Measurements from ENCODE around the gene ATP8A2. TPM values are rescaled to one million over a fixed set of nuclear protein-coding genes. Genes with fewer than 3 reads are reported as not detected.
"Not testable (repeated sequence)": the region's sequence is repeated elsewhere in the genome, so short reads cannot be mapped to it uniquely, and the experiment has no call there.

Gene ATP8A2
- total and polyA plus RNA-seq, 4 donors: 0.13 to 0.29 (median 0.24) TPM; not detected in 1

DNA sequence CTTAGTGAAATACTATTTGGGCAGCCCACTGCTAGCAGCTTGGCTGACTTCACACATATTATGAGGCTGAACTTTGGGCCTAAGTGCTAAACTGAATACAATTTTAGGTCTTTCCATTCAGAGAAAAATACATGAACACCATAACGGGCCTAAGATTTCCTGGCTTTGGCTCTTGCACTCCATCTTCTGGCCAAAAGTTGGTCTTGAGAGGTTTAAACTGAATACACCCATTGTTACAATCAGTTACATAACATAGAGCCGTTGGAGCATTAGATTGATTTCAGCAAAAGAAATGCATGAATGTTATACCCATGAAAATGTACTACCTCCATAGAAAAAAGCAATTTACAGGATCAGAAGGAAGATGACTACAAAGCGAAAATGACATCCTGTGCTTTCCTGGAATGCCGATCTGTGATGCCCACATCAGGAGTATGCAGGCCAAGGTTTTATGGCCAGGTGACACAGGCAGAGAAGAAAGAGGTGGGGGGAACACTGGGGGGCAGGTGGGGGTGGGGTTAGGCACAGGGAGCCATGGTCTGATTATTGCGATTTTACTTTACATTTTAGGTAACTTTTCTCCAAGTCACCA is 691.2 kb downstream of the ATP8A2 start:
- DNase-seq (no peak), ATAC-seq (ENCODE audit: low FRiP score) (peak; percentile 66)
- H3K4me1 ChIP-seq (ENCODE audit: control insufficient read depth in 1 of 2, insufficient read depth in 2 of 2, low read length in 2 of 2): no peaks in the 10 kb centered on the region
- 59 to 60% methylated on average over 5 of the region's 5 CpGs for WGBS, 2 donors
- H3K4me3 ChIP-seq (ENCODE audit: low read length in 2 of 2): no peak overlapping the region
- no peak overlapping the region for H3K27ac ChIP-seq (ENCODE audit: low read depth in 1 of 2, low read length in 2 of 2)
- intact Hi-C loops (cut with DNase I): loop anchor here (2.0 to 5.0 kb wide), 2 partner anchors 486 to 488 kb away; no protein-coding TSS in a partner anchor
- H3K9me3 ChIP-seq (ENCODE audit: control insufficient read depth, low read length): no peaks in the 10 kb centered on the region
- no peaks in the 10 kb centered on the region for H3K36me3 ChIP-seq (ENCODE audit: control insufficient read depth in 1 of 2, insufficient read depth in 2 of 2, low read length in 1 of 2)
- H3K27me3 ChIP-seq (ENCODE audit: control insufficient read depth in 1 of 2, insufficient read depth in 2 of 2, low read length in 1 of 2): no peaks in the 10 kb centered on the region

DNA sequence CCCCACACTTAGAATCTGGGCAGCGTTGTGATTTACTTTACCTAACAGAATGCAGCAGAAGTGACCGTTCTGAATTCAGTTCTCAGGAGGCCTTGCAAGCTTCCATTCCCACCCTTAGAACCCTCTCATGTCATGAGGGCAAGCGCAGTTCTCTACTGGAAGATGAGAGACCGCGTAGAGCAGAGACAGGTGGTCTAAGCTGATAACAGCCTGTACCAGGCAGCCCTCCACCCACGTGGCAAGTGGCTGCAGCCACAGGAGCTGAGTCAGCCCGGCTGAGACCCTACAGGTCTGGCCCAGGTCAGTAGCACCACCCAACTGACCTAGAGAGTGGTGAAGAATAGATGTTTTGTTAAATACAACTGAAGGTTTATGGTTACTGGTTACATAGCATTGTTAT is 694.7 kb downstream of the ATP8A2 start:
- whole genome bisulfite sequencing, 2 donors: 75 to 77% methylated on average over 7 of the region's 7 CpGs
- H3K27ac ChIP-seq (ENCODE audit: low read depth in 1 of 2, low read length in 2 of 2); H3K36me3 ChIP-seq (ENCODE audit: control insufficient read depth in 1 of 2, insufficient read depth in 2 of 2, low read length in 1 of 2); H3K27me3 ChIP-seq (ENCODE audit: control insufficient read depth in 1 of 2, insufficient read depth in 2 of 2, low read length in 1 of 2); H3K9me3 ChIP-seq (ENCODE audit: control insufficient read depth, low read length); intact Hi-C loops (cut with DNase I); H3K4me1 ChIP-seq (ENCODE audit: control insufficient read depth in 1 of 2, insufficient read depth in 2 of 2, low read length in 2 of 2); ATAC-seq (ENCODE audit: low FRiP score); DNase-seq; H3K4me3 ChIP-seq (ENCODE audit: low read length in 2 of 2): not testable (repeated sequence)

DNA sequence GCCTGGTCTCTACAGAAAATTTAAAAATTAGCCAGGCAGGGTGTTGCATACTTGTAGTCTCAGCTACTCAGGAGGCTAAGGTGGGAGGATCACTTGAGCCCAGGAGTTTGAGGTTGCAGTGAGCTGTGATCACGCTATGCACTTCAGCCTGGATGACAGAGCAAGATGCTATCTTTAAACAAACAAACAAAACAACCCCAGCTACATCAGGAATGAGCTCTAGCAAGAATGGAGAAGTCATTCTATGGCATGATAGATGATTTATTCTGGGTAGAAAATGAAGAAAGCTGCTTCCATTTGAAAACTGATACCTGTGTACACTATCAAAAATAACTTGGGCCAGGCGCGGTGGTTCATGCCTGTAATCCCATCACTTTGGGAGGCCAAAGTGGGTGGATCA is 695.8 kb downstream of the ATP8A2 start:
- Histone ChIP-seq H3K4me3 (ENCODE audit: low read length in 2 of 2) (no peak overlapping the region), H3K36me3 (ENCODE audit: control insufficient read depth in 1 of 2, insufficient read depth in 2 of 2, low read length in 1 of 2) (no peaks in the 10 kb centered on the region), H3K27me3 (ENCODE audit: control insufficient read depth in 1 of 2, insufficient read depth in 2 of 2, low read length in 1 of 2) (no peaks in the 10 kb centered on the region), H3K4me1 (ENCODE audit: control insufficient read depth in 1 of 2, insufficient read depth in 2 of 2, low read length in 2 of 2) (no peaks in the 10 kb centered on the region), H3K9me3 (ENCODE audit: control insufficient read depth, low read length) (no peaks in the 10 kb centered on the region), H3K27ac (ENCODE audit: low read depth in 1 of 2, low read length in 2 of 2) (no peak overlapping the region)
- intact Hi-C loops (cut with DNase I): no loop called here
- ATAC-seq (ENCODE audit: low FRiP score) (no peak), DNase-seq (no peak)
- WGBS, 2 donors: 90 to 94% methylated on average over 3 of the region's 3 CpGs

DNA sequence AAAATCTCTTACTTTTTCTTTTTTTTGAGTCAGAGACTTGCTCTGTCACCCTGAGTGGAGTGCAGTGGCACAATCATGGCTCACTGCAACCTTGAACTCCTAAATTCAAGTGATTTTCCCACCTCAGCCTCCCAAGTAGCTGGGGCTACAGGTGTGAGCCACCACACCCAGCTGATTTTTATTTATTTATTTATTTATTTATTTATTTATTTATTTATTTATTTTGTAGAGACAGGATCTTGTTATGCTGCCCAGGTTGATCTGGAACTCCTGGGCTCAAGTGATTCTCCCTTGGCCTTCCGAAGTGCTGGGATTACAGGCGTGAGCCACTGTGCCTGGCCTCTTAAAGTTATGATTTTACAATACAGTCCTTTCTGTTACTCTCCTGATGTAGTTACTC is 696.6 kb downstream of the ATP8A2 start:
- H3K27ac ChIP-seq (ENCODE audit: low read depth in 1 of 2, low read length in 2 of 2); H3K4me1 ChIP-seq (ENCODE audit: control insufficient read depth in 1 of 2, insufficient read depth in 2 of 2, low read length in 2 of 2); intact Hi-C loops (cut with DNase I); H3K9me3 ChIP-seq (ENCODE audit: control insufficient read depth, low read length); DNase-seq; H3K36me3 ChIP-seq (ENCODE audit: control insufficient read depth in 1 of 2, insufficient read depth in 2 of 2, low read length in 1 of 2); H3K4me3 ChIP-seq (ENCODE audit: low read length in 2 of 2); H3K27me3 ChIP-seq (ENCODE audit: control insufficient read depth in 1 of 2, insufficient read depth in 2 of 2, low read length in 1 of 2); ATAC-seq (ENCODE audit: low FRiP score): not testable (repeated sequence)
- 95 to 100% methylated on average over 2 of the region's 2 CpGs for WGBS, 2 donors

DNA sequence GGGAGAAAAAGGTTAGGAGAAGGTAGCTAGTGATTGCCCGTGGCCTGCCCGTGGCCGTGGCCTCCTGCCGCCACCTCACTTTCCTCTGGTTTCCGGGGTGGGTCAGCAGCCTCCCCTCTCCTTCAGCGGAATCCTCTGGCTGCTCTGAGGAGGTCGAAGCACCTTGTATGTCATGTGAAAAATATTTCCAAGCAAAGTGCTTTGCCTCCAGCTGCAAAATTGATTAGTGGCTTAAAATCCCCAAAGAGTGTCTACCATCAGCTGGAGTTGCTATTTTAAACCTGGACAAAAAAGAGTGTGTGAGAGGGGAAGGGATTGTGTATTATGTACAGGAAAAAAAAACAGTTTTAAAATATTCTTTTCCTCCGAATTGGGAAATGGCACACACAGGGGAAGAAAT is 697.9 kb downstream of the ATP8A2 start:
- ATAC-seq (ENCODE audit: low FRiP score); intact Hi-C loops (cut with DNase I); DNase-seq; H3K27ac ChIP-seq (ENCODE audit: low read depth in 1 of 2, low read length in 2 of 2); H3K36me3 ChIP-seq (ENCODE audit: control insufficient read depth in 1 of 2, insufficient read depth in 2 of 2, low read length in 1 of 2); H3K27me3 ChIP-seq (ENCODE audit: control insufficient read depth in 1 of 2, insufficient read depth in 2 of 2, low read length in 1 of 2); H3K4me3 ChIP-seq (ENCODE audit: low read length in 2 of 2); H3K9me3 ChIP-seq (ENCODE audit: control insufficient read depth, low read length); H3K4me1 ChIP-seq (ENCODE audit: control insufficient read depth in 1 of 2, insufficient read depth in 2 of 2, low read length in 2 of 2): not testable (repeated sequence)
- 68 to 73% methylated on average over 8 of the region's 8 CpGs for WGBS, 2 donors

DNA sequence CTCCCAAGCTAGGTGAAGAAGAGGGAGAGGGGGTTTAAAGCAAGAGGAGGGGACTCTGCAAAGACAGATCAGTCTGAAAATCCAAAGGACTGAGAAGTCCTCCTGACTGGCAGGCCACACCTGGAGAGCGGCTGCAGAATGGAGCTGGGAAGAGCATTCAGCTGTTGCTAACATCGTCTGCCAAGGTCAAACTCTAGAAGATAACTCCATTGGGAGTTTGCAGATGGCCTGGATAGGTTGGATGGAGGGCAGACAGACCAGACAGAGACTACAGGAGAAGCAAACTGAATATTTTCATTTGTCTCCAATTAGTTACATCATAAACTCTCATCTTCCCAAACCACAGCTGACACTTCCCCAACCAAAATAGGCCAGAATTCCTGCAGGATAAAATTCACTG is 699.9 kb downstream of the ATP8A2 start:
- H3K4me1 ChIP-seq (ENCODE audit: control insufficient read depth in 1 of 2, insufficient read depth in 2 of 2, low read length in 2 of 2): no peaks in the 10 kb centered on the region
- H3K36me3 ChIP-seq (ENCODE audit: control insufficient read depth in 1 of 2, insufficient read depth in 2 of 2, low read length in 1 of 2): no peaks in the 10 kb centered on the region
- intact Hi-C loops (cut with DNase I): no loop called here
- WGBS, 2 donors: 84 to 86% methylated on average over 2 of the region's 2 CpGs
- ATAC-seq (ENCODE audit: low FRiP score): no peak
- H3K27me3 ChIP-seq (ENCODE audit: control insufficient read depth in 1 of 2, insufficient read depth in 2 of 2, low read length in 1 of 2): no peaks in the 10 kb centered on the region
- H3K9me3 ChIP-seq (ENCODE audit: control insufficient read depth, low read length): no peaks in the 10 kb centered on the region
- no peak for DNase-seq
- H3K27ac ChIP-seq (ENCODE audit: low read depth in 1 of 2, low read length in 2 of 2): no peak overlapping the region
- no peak overlapping the region for H3K4me3 ChIP-seq (ENCODE audit: low read length in 2 of 2)

DNA sequence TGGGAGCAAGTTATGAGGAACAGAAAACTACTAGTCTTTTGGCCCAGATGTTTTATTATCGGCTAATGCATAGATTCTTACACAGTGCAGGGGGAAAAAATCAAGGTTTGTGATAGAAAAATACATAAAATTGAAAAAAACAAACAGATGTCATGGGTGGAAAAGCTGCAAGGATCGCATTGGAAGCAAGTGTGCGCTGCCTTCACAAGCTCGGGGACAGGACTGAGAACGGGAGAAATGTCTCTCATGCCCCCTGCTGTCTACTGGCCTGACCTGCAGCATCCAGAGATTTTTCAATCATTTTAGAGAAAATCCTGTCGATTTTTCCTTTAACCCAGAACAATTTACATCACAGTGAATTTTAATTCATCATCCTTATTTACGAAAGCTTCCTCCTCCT is 700.6 kb downstream of the ATP8A2 start:
- H3K27me3 ChIP-seq (ENCODE audit: control insufficient read depth in 1 of 2, insufficient read depth in 2 of 2, low read length in 1 of 2); H3K4me3 ChIP-seq (ENCODE audit: low read length in 2 of 2); DNase-seq; H3K9me3 ChIP-seq (ENCODE audit: control insufficient read depth, low read length); intact Hi-C loops (cut with DNase I); H3K27ac ChIP-seq (ENCODE audit: low read depth in 1 of 2, low read length in 2 of 2); H3K36me3 ChIP-seq (ENCODE audit: control insufficient read depth in 1 of 2, insufficient read depth in 2 of 2, low read length in 1 of 2); H3K4me1 ChIP-seq (ENCODE audit: control insufficient read depth in 1 of 2, insufficient read depth in 2 of 2, low read length in 2 of 2): not testable (repeated sequence)
- peak; percentile 72 for ATAC-seq (ENCODE audit: low FRiP score)
- 12 to 16% methylated on average over 4 to 5 of the region's 7 CpGs for WGBS, 2 donors

DNA sequence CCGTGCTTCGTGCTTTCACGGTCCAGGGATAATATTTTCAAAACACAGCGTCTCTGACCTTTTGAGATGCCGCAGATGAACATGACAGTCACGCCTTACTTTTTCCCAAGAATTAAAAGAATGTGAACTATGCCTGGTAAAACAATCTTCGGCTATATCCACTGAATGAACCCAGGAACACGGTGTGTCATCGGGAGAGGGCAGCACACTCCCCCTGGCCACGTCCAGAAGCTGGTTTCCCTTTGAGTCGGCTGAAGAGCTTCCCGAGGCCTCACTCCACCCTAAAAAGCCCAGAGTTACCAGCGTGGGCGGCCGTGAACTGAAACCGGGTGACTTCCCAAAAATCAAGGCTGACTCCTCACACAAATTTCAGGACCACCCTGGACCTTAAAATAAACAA is 702.9 kb downstream of the ATP8A2 start:
- H3K27ac ChIP-seq (ENCODE audit: low read depth in 1 of 2, low read length in 2 of 2): no peak overlapping the region
- H3K4me1 ChIP-seq (ENCODE audit: control insufficient read depth in 1 of 2, insufficient read depth in 2 of 2, low read length in 2 of 2): no peaks in the 10 kb centered on the region
- no peak overlapping the region for H3K4me3 ChIP-seq (ENCODE audit: low read length in 2 of 2)
- DNase-seq: no peak
- 6 to 8% methylated on average over 16 of the region's 16 CpGs for WGBS, 2 donors
- H3K9me3 ChIP-seq (ENCODE audit: control insufficient read depth, low read length): no peaks in the 10 kb centered on the region
- ATAC-seq (ENCODE audit: low FRiP score): no peak
- no peaks in the 10 kb centered on the region for H3K36me3 ChIP-seq (ENCODE audit: control insufficient read depth in 1 of 2, insufficient read depth in 2 of 2, low read length in 1 of 2)
- no peaks in the 10 kb centered on the region for H3K27me3 ChIP-seq (ENCODE audit: control insufficient read depth in 1 of 2, insufficient read depth in 2 of 2, low read length in 1 of 2)
- intact Hi-C loops (cut with DNase I): no loop called here
